Measurements from ENCODE around the gene MYRF.

GRCh38 chr11:61828629-61829407 is 76.4 kb downstream of the MYRF start:
- peak; percentile 8 for TF ChIP-seq POLR2A (IDR thresholded peaks at IDR 0.05; ENCODE audit: low read length)
- no peak for TF ChIP-seq GATA1 (IDR thresholded peaks at IDR 0.05; ENCODE audit: low read depth, low read length)

All from erythroblast (primary cell).